NCI-H524 (cell line): ENCODE results near the gene KAZN.
A peak's percentile ranks its signal among the peaks of the same experiment; 100 is the strongest.

ENCODE experiments used
- DNase-seq, 2 experiments: peaks; one replicate each; lab custom pipeline; 2025; lab: John Stamatoyannopoulos, UW

KAZN gene

DNA sequence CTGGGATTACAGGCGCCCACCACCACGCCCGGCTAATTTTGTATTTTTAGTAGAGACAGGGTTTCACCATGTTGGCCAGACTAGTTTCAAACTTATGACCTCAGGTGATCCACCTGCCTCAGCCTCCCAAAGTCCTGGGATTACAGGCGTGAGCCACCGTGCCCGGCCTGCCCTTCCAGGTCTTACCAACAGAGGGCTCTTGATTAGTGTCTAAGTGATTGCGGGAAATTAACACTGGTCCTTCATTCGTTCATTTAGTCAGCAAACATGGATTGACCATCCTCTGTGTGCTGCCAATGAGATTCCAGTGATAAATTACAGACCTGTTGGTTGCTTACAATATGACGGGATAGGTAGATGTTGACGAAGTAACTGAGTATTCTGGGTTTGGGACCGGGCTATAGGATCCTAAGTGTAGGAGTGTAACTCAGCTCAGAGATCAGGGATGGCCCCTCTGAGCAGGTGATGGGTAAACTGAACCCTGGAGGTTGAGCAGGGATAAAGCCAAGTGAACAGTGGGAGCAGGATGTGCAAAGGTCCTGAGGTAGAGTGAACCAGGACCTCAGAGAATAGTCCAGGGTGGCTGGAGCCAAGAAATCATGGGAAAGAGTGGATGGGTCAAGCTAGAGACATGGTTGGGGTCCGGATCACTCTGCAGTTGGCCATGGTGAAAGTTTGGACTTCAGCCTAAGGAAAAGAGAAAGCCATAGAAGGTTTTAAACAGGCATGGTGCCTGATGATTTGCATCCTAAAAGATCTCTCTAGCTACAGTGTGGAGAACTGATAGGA, 171.2 kb downstream of the KAZN start:
- DNase-seq: no peak

GRCh38 chr1:14773396-14774025, 175.0 kb downstream of the KAZN start:
- DNase-seq: no peak

DNA sequence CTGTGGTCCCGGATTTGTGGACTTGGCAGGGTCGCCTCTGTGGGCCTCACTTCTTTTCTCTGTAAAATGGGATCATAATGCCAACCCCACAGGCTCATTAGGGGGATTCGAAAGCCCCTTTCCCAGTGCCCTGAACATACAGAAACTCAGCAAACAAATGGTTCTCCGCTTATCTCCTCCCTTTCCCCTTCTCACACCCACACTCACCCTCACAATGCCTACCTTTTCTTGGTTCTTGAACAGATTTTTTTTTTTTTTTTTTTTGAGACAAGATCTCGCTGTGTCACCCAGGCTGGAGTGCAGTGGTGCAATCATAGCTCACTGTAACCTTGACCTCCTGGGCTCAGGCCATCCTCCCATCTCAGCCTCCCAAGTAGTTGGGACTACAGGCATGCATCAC, 175.7 kb downstream of the KAZN start:
- DNase-seq: no peak

DNA sequence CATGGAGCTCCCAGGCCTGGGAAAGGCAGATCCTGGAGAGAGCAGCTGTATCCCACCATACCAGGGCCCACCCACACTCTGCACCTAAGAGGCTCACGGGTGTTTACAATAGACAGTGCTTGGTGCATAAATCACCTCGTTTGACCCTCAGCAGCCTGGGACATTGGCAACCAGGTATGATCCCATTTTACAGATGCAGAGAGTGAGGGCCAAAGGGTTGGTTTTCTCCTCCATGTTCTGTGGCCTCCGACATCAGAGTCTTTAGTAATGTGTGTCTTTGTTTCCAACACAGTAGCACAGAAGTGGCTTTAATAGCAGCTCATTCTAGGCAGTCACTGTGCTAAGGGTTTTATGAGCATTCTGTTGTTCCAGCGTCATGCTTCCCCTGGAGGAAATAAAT, 176.5 kb downstream of the KAZN start:
- no peak for DNase-seq

GRCh38 chr1:14775434-14775833, 176.9 kb downstream of the KAZN start:
- DNase-seq: no peak

DNA sequence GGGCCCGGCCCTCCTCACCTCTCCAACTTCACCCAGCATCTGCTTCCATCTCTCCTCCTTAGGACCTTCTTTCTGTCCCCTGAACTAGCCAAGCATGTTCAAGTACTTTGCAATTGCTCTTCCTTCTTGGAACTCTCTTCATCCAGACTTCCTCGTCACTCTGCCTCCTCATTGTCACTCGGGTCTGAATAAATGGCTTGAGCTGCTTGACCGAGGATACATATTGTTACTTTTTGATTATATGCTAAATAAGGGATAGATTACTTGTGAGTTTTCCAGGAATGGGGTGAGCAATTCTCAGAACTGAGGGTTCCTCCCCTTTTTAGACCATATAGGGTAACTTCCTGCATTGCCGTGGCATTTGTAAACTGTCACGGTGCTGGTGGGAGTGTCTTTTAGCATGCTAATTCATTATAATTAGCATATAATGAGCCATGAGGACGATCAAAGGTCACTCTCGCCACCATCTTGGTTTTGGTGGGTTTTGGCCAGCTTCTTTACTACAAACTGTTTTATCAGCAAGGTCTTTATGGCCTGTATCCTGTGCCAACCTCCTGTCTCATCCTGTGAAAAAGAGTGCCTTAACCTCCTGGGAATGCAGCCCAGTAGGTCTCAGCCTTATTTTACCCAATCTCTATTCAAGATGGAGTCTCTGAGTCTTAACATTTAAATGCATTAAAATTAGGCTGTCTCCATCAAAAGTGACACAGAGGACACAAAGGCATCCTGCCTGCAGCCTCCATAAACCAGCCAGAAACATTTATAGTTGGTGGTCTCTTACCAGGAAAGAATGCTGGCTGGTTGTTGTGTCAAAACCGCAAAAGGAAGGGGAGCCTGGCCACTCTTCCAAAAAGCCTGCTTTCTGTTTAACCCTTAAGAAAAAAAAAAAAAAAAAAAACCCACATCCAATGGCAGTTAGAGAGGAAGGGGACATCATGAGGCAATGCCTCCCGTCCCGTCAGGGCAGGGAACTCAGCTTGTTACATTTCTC, 179.3 kb downstream of the KAZN start:
- no peak for DNase-seq

- DNase-seq: no peak
These were observed 180.0 kb downstream of the KAZN start for GRCh38 chr1:14778541-14778897.

GRCh38 chr1:14778898-14779865, 180.7 kb downstream of the KAZN start:
- DNase-seq: peak in 1 of 2 experiments; percentile 13

DNA sequence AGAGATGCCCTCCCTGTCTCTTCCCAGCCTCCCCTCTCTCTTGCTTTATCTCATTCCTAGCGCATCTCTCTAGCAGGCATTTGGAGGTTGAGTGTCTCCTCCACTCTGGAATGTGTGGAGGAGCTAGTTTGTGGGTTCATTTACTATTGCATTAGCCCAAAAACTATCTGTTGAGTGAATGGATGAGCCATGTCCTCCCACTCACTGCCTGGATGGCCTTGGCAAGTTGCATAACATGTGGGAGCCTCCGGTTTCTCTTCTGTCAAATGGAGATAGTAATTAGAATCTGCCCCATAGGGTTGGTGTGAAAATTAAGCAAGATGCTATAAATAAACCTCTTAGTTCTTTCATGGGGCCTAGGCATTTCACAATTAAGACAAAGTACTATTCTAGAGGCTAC, 181.8 kb downstream of the KAZN start:
- no peak for DNase-seq

DNA sequence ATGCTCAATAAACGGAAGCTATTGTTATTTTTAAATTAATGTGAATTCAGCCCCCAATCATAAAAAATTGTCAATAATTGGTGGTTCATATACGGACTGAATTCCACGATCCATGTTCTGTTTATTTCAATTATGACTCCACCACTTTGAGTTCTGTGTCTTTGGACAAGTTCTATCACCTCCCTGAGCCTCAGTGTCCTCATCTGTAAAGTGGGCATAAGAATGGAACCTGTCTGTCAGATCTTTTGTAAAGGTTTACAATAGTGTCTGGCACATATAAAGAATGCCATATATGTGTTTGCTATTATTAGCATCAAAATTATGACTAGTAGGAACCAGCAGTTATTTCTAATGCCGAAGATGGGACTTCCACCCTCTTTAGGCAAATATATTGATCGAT, 183.3 kb downstream of the KAZN start:
- DNase-seq: no peak

DNA sequence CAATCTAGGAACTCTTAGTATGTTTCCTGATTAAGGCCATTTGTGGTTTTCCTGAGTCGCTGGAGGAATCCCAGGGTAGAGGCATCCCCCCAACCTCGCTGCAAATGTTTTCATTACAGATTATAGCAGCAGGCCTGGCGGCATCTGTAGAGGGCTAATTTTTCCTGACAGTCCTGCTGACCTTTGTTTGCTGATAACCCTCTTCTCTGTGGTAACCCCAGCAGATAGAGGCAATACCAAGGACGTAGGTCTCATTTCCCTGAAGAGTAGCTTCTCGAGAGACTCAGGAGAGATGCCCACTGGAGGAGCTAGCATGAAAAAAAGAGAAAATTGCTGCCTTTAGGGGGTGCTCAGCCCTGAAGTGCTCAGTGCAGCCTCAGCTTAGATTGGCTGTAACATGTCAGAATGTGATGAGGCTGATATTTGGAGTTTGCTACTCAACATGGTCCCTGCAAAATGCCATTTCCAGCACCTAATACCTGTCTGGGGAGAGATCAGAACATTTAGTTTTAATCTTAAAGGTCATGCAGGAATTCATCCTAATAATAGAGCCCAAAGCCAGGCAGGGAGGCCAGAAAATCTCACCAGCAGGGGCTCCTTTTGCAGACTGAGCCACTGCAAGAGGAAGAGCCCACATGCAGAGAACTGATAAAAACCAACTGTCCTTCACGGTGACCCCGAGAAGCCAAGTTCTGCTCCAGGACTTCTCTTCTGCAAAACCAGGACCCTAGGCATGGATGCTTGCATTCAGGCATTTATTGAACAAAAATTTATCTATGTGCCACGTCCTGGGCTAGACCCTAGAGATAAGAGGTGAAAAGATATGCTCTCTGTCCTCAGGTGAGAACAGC, 184.5 kb downstream of the KAZN start:
- peak in 1 of 2 experiments; percentile 30 for DNase-seq

- DNase-seq: no peak
These were observed 185.1 kb downstream of the KAZN start for GRCh38 chr1:14783592-14783886.

DNA sequence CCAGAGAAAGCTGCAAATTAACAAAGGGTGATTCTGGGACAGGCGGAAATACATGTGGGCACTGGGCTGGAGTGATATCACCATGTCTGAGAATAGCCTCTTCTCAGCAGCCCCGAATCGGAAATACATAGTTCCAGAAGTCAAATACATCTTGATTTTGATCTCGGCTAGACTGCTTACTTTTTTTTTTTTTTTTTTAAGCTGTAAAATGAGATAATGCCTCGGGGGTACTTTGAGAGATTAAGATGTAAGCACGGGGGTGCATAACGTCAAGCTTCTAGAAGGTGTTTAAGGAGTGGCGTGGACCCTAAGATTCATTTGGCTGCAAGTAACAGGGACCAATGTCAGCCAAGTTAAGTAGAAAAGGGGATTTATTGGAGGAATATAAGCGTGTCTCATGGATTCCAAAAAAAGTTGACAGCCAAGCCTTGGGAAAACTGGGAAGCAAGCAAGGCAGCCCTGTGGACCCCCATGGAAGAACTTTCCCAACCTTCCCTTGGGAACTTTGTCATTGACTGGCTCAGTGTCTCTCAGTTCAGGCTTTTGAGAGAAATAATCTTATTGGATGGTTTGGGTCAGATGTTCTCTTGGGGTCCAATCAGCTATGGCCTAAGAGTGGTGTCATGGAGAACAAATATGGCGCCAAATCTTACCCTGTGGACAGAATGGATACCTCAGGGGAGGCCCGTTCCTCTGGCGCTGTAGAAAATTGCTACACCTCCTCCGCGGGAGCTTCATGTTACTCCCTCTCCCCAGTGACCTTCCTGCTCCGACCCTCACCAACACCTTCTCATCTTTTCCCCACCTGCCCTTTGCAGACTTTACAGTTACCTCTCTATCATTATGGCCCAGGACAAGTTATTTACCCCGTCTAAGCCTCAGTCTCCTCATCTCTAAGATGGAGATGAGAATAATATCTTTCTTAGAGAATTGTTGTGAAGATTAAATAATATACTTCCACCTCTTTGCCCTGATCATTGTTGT, 186.6 kb downstream of the KAZN start:
- no peak for DNase-seq

DNA sequence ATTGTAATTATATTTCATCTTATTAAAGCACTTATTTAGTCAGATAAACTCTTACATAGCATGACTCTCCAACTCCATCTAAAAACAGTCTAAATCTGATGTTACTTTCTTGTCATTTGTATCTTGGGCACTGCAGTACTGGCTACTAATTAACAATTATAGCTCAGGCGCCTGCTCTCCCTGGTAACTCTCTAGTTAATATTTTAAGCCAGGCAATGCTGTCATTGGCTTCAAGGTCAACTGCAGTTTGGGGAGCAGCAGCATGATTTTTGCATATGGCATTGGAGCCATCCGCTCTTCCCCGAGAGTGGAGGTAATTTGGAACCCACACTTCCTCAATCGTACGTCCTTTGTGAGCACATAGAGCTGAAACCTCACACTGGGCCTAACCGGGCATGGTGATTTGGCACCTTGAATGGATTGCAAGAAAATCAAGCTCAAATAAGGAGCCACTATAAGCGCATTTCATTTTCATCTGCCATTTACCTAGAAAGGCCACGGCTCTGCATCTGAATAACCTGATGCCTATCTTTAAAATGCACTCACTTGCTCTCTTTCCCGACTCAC, 187.7 kb downstream of the KAZN start:
- DNase-seq: no peak

DNA sequence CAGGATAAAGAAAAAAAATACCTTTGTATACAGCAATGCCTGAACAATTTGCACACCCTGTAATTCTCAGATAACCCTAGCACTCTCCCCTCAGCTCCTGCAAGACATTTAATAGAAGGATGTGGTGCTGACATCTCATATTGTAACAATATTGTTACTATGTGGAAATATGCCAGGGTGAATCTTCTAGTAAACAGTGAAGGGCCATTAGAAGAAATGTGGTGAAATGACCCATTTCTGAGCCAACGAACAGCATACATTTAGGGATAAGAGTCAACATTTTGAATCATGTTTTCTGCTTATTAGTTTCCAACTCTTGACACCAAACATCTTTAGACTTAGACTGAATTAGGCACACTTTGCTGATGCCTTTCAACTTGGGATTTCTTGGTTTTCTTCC, 188.2 kb downstream of the KAZN start:
- DNase-seq: no peak

DNA sequence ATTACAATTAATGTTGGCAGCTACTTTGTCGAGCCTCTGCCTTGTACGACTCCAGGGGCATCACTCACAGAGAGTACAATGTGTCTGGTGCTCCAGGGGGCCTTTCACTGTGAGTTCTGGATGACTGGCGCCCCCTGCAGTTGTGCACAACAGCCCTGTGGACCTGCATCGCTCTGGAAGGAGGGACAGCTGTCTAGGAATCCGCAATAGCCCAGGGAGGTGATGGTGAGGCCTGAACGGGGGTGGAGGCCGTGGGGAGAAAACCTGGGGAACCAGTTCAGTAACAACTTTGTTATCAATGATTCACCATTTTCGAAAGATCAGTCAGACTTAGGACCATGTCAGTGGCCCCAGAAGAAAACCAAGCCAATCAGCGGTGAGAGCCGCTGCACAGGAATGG, 189.1 kb downstream of the KAZN start:
- DNase-seq: no peak

DNA sequence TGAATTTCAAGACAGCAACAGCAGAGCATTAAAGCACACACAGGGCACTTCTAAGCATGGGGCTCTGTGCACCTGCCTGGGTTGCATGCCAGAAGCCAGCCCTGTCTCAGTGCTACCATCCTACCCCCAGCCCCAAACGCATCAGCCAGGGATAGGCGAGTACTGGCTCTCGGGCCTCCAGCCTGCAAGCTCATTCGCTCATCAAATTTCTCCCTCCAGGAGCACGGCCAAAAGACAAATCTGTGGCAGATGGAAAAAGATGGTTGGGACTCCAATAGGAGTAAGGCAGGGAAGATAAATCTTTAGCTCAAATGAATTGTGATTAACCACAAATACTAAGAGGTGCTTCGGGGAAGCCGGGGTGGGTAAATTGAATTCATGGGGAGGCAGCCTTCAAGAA, 189.6 kb downstream of the KAZN start:
- no peak for DNase-seq

- no peak for DNase-seq
These were observed 192.5 kb downstream of the KAZN start for GRCh38 chr1:14790982-14791381.

DNA sequence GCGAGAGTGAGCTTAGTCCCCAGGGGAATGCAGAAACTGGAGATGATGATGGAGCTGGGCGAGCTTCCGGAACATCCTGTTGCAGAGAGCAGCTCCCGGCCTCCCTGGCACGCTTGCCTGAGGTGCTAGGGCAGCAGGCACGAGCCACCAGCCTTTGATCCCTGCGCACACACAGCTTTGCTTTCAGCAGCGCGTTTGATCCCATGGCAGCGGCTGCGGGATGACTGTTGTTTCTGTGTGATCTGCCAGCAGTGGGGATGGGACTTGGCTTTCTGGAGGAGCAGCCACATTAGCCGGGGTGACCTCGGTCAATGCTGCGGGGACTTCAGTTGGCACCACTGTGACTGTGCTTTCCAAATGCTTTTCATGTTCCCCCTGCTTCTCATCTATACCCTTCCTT, 193.2 kb downstream of the KAZN start:
- no peak for DNase-seq
